OCI-LY3 (cell line): ENCODE data around the gene SLC4A4.

ENCODE experiments used
- CTCF ChIP-seq: fragments of 200-600, 300-600 bp; sonication (generic); IDR thresholded peaks from 2 replicates; pipeline ENCODE4 v1.5.1; 2014; ENCODE audit warnings: antibody characterized with exemption, low read length, low read depth
- EZH2phosphoT487 ChIP-seq: fragments of 200-600 bp; shearing (Covaris generic); IDR thresholded peaks from 2 replicates; pipeline ENCODE4 v1.6.1; 2018; ENCODE audit warnings: antibody characterized with exemption, mixed run types, low read depth

- TF ChIP-seq CTCF, result no peak
- TF ChIP-seq EZH2phosphoT487, result no peak
These were observed 219.4 kb downstream of the SLC4A4 start for GRCh38 chr4:71558248-71558647.
